HepG2 (cell line): ENCODE results near the gene PANK4. TPM values are rescaled to one million over a fixed set of nuclear protein-coding genes. Genes with fewer than 3 reads are reported as not detected.

Experiments
- ATAC-seq: fragments of 200-7000 bp; cut with Tn5 transposase; 3 replicates; pipeline ENCODE4 v1.9.1; 2020; ENCODE audit warnings: mild to moderate bottlenecking, moderate library complexity
- BruUV-seq: library from RNA; stranded (reverse); fragments of 400-500 nt; replicated peaks from 2 replicates; lab custom pipeline; 2021; lab: Mats Ljungman, UMichigan
- CTCF ChIA-PET: fragments of 300-600 bp; formaldehyde crosslinking; extraction: SDS; loops from one replicate; lab custom pipeline; 2021; ENCODE audit warnings: low total read pairs, inconsistent platforms, low intra/inter-chr PET ratio; lab: Yijun Ruan, JAX
- POLR2A ChIA-PET: fragments of 350-600 bp; sonication (Branson Sonifier 250); formaldehyde crosslinking; loops from one replicate; lab custom pipeline; 2020; ENCODE audit warnings: antibody characterized with exemption, inconsistent platforms; lab: Yijun Ruan, JAX
- DNase-seq: peaks from one replicate; pipeline ENCODE4 v3.0.0-alpha.2; 2015; ENCODE audit warnings: low spot score
- FAIRE-seq: peaks from 3 replicates; lab custom pipeline; 2011; peaks lifted over from hg19 to GRCh38; lab: Jason Lieb, UNC
- H2AFZ ChIP-seq: one replicate; pipeline ENCODE4 v1.6.1; 2011; ENCODE audit warnings: low read length, inconsistent platforms
- H3K27ac ChIP-seq: fragments of 300-600 bp; 3 replicates; pipeline ENCODE4 v1.8.0; 2011; ENCODE audit warnings: mixed run types, mild to moderate bottlenecking, mixed read lengths, low read length, inconsistent platforms; ENCODE audit not compliant: insufficient read depth; ENCODE audit errors: extremely low read length
- H3K27me3 ChIP-seq, 2 experiments: fragments of 200-600 bp in 1 of 2; 2 replicates in 1 of 2; 3 replicates in 1 of 2; pipeline versions ENCODE4 v1.6.0 to v1.8.0; 2011; ENCODE audit warnings: low read length in 2 of 2, mild to moderate bottlenecking in 2 of 2, moderate library complexity in 2 of 2, inconsistent platforms in 1 of 2; ENCODE audit not compliant: insufficient read depth in 2 of 2, control insufficient read depth in 1 of 2
- H3K36me3 ChIP-seq, 2 experiments: fragments of 200-600 bp in 1 of 2; replicated peaks in 1 of 2; 2 replicates in 1 of 2; 3 replicates in 1 of 2; pipeline versions ENCODE4 v1.5.1 to v1.8.0; 2011; ENCODE audit warnings: low read length in 2 of 2, inconsistent platforms in 1 of 2; ENCODE audit not compliant: insufficient read depth in 2 of 2, control insufficient read depth in 1 of 2
- H3K4me1 ChIP-seq: 2 replicates; pipeline ENCODE4 v1.5.1; 2012; ENCODE audit warnings: low read length, inconsistent platforms; ENCODE audit not compliant: insufficient read depth
- H3K4me2 ChIP-seq: 2 replicates; pipeline ENCODE4 v1.6.0; 2011; ENCODE audit warnings: low read depth, low read length, inconsistent platforms
- H3K4me3 ChIP-seq, 3 experiments: fragments of 200-600 bp in 1 of 3; sonication (generic), shearing (Covaris generic) in 1 of 3; replicated peaks in 1 of 3; 2 replicates each; pipeline ENCODE4 v1.5.1; 2011 to 2016; ENCODE audit warnings: low read length in 3 of 3, inconsistent platforms in 2 of 3, low read depth in 2 of 3, mild to moderate bottlenecking in 2 of 3, control low read depth in 1 of 3, mixed read lengths in 1 of 3; ENCODE audit not compliant: insufficient read depth in 1 of 3
- H3K79me2 ChIP-seq: one replicate; pipeline ENCODE4 v1.6.1; 2011; ENCODE audit warnings: low read length, inconsistent platforms; ENCODE audit not compliant: insufficient read depth
- H3K9ac ChIP-seq: 2 replicates; pipeline ENCODE4 v1.6.0; 2011; ENCODE audit warnings: mild to moderate bottlenecking, low read depth, low read length, inconsistent platforms; ENCODE audit not compliant: insufficient read depth
- H3K9me3 ChIP-seq: 2 replicates; pipeline ENCODE4 v1.5.1; 2012; ENCODE audit warnings: mild to moderate bottlenecking, low read length
- H4K20me1 ChIP-seq: 2 replicates; pipeline ENCODE4 v1.6.0; 2011; ENCODE audit warnings: inconsistent platforms, mild to moderate bottlenecking, low read length, moderate library complexity; ENCODE audit not compliant: insufficient read depth
- KLF11 ChIP-seq: IDR thresholded peaks from 2 replicates; pipeline ENCODE4 v1.6.1; 2016; ENCODE audit warnings: missing compliant biosample characterization
- SUZ12 ChIP-seq: fragments of 150-350 bp; IDR thresholded peaks from 2 replicates; pipeline ENCODE4 v1.6.1; 2014; ENCODE audit warnings: low read depth, low read length
- ZMAT3 ChIP-seq: sonication (generic); formaldehyde crosslinking; conservative IDR thresholded peaks from 2 replicates; pipeline ENCODE4 v1.7.0; 2021; ENCODE audit warnings: missing genetic modification reagents
- ZMYM4 ChIP-seq: sonication (generic); formaldehyde crosslinking; IDR thresholded peaks from 2 replicates; pipeline ENCODE4 v1.8.1; 2023; ENCODE audit warnings: mild to moderate bottlenecking, missing genetic modification reagents
- WGBS: methylation state at CpG from one replicate; pipeline ENCODE4 v1.1.6; 2017; ENCODE audit warnings: low lambda C conversion rate; 5-methylcytosine and 5-hydroxymethylcytosine counted together
- in situ Hi-C: cut with HindIII; loops from 2 replicates; pipeline ENCODE4 v1.10.0; 2017; ENCODE audit warnings: low pct_unique_long_range_greater_than_20kb; ENCODE audit not compliant: extremely low pct_ligation_motif_present
- intact Hi-C: fragments of 100-400 bp; cut with micrococcal nuclease; formaldehyde crosslinking; loops from one replicate; pipeline ENCODE4 v1.10.0; 2022; ENCODE audit not compliant: unreplicated experiment
- polyA plus RNA-seq, 8 experiments: library from polyadenylated mRNA; depleted of rRNA in 3 of 8; stranded (reverse) in 7 of 8; unstranded in 1 of 8; fragments of >200 nt; fragmentation: Illumina TruSeq in 4 of 8; extraction: Trizol in 4 of 8; gene quantifications; 2 replicates each; pipeline versions ENCODE4 v1.2.1 to v1.2.3, GENCODE V29; 2011 to 2016; ENCODE audit warnings: low read depth in 4 of 8, missing spikeins in 1 of 8, mixed read lengths in 1 of 8; ENCODE audit not compliant: insufficient read depth in 1 of 8
- total RNA-seq, 5 experiments: library from RNA; depleted of rRNA; stranded (reverse); fragments of >200 nt; fragmentation: Illumina TruSeq; extraction: Trizol; gene quantifications; 2 replicates each; pipeline ENCODE4 v1.2.3, GENCODE V29; 2016; ENCODE audit warnings: low read depth in 1 of 5
- TF ChIP-seq, protein P1 (sequence below): sonication (generic); formaldehyde crosslinking; conservative IDR thresholded peaks from 2 replicates; pipeline ENCODE4 v1.4.0; 2020; ENCODE audit warnings: mild to moderate bottlenecking, missing genetic modification reagents, moderate library complexity
- TF ChIP-seq, protein P2 (sequence below): sonication (generic); formaldehyde crosslinking; IDR thresholded peaks from one replicate; pipeline ENCODE4 v1.5.1; 2020; ENCODE audit warnings: mild to moderate bottlenecking, missing genetic modification reagents; ENCODE audit errors: not compliant biosample characterization

The PANK4 gene
- total and polyA plus RNA-seq, 2 of the 13 experiments (the other 11 are each of a cell fraction or from before 2014, with no cell fraction given) = 17.4 to 19.3 TPM

DNA sequence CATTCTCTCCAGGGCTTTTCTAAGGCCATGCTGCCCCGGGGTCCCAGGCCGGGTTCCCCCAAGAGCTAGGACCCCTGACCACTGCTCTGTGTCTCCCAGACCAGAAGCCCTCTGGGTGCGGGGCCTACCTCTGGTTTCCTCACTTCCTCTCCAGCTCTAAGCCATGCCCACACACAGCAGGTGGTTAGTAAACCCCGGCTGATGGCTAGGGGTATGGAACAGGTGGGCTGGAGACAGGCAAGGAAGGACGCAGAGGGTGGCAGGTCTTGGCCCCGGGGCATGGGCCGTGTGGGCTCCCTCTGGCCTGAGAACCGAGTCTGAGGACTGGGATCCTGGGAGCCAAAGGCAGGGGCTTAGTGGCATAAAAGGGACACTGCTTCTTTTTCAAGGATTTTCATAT is 66.2 kb downstream of the PANK4 start:
- Histone ChIP-seq H3K4me2 (no peak overlapping the region), H3K27ac (no peak overlapping the region), H2AFZ (no peak overlapping the region), H3K4me1 (no peaks in the 10 kb centered on the region), H3K9me3 (no peaks in the 10 kb centered on the region), H3K79me2 (no peaks in the 10 kb centered on the region), H3K9ac (no peak overlapping the region), H3K27me3 (peaks cover 31 to 93% of the 10 kb centered on the region in 2 experiments; a peak in 4 of 5 replicates), H4K20me1 (peaks cover 4% of the 10 kb centered on the region; the same call in 1 of the 2 replicates), H3K4me3 (no peak overlapping the region), H3K36me3 (no peaks in the 10 kb centered on the region)
- POLR2A ChIA-PET = no interaction called here
- intact Hi-C loops (no loop called here), in situ Hi-C loops (no loop called here)
- BruUV-seq = no TSS peak
- DNase-seq (no peak), ATAC-seq (no peak), FAIRE-seq (no peak)
- TF ChIP-seq, protein P1, sequence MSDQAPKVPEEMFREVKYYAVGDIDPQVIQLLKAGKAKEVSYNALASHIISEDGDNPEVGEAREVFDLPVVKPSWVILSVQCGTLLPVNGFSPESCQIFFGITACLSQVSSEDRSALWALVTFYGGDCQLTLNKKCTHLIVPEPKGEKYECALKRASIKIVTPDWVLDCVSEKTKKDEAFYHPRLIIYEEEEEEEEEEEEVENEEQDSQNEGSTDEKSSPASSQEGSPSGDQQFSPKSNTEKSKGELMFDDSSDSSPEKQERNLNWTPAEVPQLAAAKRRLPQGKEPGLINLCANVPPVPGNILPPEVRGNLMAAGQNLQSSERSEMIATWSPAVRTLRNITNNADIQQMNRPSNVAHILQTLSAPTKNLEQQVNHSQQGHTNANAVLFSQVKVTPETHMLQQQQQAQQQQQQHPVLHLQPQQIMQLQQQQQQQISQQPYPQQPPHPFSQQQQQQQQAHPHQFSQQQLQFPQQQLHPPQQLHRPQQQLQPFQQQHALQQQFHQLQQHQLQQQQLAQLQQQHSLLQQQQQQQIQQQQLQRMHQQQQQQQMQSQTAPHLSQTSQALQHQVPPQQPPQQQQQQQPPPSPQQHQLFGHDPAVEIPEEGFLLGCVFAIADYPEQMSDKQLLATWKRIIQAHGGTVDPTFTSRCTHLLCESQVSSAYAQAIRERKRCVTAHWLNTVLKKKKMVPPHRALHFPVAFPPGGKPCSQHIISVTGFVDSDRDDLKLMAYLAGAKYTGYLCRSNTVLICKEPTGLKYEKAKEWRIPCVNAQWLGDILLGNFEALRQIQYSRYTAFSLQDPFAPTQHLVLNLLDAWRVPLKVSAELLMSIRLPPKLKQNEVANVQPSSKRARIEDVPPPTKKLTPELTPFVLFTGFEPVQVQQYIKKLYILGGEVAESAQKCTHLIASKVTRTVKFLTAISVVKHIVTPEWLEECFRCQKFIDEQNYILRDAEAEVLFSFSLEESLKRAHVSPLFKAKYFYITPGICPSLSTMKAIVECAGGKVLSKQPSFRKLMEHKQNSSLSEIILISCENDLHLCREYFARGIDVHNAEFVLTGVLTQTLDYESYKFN (CRISPR knock-in tag) = no peak
- no peak for TF ChIP-seq KLF11
- no peak for TF ChIP-seq ZMAT3 (CRISPR knock-in tag)
- no peak for TF ChIP-seq ZMYM4 (CRISPR knock-in tag)
- no peak for TF ChIP-seq SUZ12
- TF ChIP-seq, protein P2, sequence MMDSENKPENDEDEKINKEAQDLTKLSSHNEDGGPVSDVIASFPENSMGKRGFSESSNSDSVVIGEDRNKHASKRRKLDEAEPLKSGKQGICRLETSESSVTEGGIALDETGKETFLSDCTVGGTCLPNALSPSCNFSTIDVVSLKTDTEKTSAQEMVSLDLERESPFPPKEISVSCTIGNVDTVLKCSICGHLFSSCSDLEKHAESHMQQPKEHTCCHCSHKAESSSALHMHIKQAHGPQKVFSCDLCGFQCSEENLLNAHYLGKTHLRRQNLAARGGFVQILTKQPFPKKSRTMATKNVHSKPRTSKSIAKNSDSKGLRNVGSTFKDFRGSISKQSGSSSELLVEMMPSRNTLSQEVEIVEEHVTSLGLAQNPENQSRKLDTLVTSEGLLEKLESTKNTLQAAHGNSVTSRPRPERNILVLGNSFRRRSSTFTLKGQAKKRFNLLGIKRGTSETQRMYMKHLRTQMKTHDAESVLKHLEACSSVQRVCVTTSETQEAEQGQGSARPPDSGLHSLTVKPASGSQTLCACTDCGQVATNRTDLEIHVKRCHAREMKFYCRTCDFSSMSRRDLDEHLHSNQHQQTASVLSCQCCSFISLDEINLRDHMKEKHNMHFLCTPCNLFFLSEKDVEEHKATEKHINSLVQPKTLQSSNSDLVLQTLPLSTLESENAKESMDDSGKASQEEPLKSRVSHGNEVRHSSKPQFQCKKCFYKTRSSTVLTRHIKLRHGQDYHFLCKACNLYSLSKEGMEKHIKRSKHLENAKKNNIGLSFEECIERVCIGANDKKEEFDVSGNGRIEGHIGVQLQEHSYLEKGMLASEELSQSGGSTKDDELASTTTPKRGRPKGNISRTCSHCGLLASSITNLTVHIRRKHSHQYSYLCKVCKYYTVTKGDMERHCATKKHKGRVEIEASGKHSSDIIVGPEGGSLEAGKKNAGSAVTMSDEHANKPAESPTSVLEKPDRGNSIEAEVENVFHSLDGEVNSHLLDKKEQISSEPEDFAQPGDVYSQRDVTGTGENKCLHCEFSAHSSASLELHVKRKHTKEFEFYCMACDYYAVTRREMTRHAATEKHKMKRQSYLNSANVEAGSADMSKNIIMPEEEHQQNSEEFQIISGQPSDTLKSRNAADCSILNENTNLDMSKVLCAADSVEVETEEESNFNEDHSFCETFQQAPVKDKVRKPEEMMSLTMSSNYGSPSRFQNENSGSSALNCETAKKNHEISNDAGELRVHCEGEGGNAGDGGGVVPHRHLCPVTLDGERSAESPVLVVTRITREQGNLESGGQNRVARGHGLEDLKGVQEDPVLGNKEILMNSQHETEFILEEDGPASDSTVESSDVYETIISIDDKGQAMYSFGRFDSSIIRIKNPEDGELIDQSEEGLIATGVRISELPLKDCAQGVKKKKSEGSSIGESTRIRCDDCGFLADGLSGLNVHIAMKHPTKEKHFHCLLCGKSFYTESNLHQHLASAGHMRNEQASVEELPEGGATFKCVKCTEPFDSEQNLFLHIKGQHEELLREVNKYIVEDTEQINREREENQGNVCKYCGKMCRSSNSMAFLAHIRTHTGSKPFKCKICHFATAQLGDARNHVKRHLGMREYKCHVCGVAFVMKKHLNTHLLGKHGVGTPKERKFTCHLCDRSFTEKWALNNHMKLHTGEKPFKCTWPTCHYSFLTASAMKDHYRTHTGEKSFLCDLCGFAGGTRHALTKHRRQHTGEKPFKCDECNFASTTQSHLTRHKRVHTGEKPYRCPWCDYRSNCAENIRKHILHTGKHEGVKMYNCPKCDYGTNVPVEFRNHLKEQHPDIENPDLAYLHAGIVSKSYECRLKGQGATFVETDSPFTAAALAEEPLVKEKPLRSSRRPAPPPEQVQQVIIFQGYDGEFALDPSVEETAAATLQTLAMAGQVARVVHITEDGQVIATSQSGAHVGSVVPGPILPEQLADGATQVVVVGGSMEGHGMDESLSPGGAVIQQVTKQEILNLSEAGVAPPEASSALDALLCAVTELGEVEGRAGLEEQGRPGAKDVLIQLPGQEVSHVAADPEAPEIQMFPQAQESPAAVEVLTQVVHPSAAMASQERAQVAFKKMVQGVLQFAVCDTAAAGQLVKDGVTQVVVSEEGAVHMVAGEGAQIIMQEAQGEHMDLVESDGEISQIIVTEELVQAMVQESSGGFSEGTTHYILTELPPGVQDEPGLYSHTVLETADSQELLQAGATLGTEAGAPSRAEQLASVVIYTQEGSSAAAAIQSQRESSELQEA (CRISPR knock-in tag) = no peak
- 0% methylated on average over 5 of the region's 8 CpGs for WGBS
- CTCF ChIA-PET = no interaction called here
